Upper lobe of left lung (tissue), 6 donors: Measurements from ENCODE around the gene PPP3R1. TPM values are rescaled to one million over a fixed set of nuclear protein-coding genes. Genes with fewer than 3 reads are reported as not detected.

Experiments
- ATAC-seq, 2 donors: fragments of 200-7000 bp; cut with Tn5 transposase; one replicate each; pipeline ENCODE4 v1.9.1; 2022; ENCODE audit warnings: mild to moderate bottlenecking in 2 of 2, moderate library complexity in 2 of 2; ENCODE audit not compliant: low FRiP score in 2 of 2
- DNase-seq, 2 donors: peaks; one replicate each; pipeline ENCODE4 v3.0.0-alpha.2; 2019 to 2020
- H3K27ac ChIP-seq, 4 donors: fragments of 200-600 bp; sonication (generic); one replicate each; pipeline ENCODE4 v1.5.1; 2016 to 2019
- H3K27me3 ChIP-seq, 4 donors: fragments of 200-600 bp; sonication (generic); one replicate each; pipeline ENCODE4 v1.5.1; 2017 to 2019
- H3K36me3 ChIP-seq, 4 donors: fragments of 200-600 bp; sonication (generic); one replicate each; pipeline ENCODE4 v1.5.1; 2016 to 2019
- H3K4me1 ChIP-seq, 4 donors: fragments of 200-600 bp; sonication (generic); one replicate each; pipeline ENCODE4 v1.5.1; 2018 to 2019
- H3K4me3 ChIP-seq, 4 donors: fragments of 200-600 bp; sonication (generic); one replicate each; pipeline ENCODE4 v1.5.1; 2017 to 2019; ENCODE audit warnings: mild to moderate bottlenecking in 2 of 4, moderate library complexity in 1 of 4
- H3K9me3 ChIP-seq, 4 donors: fragments of 200-600 bp; sonication (generic); one replicate each; pipeline ENCODE4 v1.5.1; 2018 to 2019
- EP300 ChIP-seq, 4 donors: sonication (generic); formaldehyde crosslinking; IDR thresholded peaks; one replicate each; pipeline ENCODE4 v1.5.1; 2017; ENCODE audit warnings: antibody characterized with exemption in 4 of 4, control low read depth in 2 of 4
- POLR2A ChIP-seq, 4 donors: fragments of 450-650 bp; IDR thresholded peaks; one replicate each; pipeline ENCODE4 v1.5.1; 2016 to 2017; ENCODE audit warnings: antibody characterized with exemption in 4 of 4, mild to moderate bottlenecking in 2 of 4
- POLR2AphosphoS5 ChIP-seq, 2 donors: sonication (generic); formaldehyde crosslinking; IDR thresholded peaks; one replicate each; pipeline ENCODE4 v1.5.1; 2017; ENCODE audit warnings: antibody characterized with exemption in 2 of 2
- WGBS, 2 donors: methylation state at CpG; one replicate each; pipeline ENCODE4 v1.1.5; 2017 to 2018; 5-methylcytosine and 5-hydroxymethylcytosine counted together
- total RNA-seq, 6 donors: library from RNA; depleted of rRNA in 4 of 6; stranded (reverse); fragments of >200 nt in 4 of 6; gene quantifications; one replicate each; pipeline versions ENCODE4 v1.1.0 to v1.2.1, GENCODE V29; 2016 to 2021
- TF ChIP-seq, protein P1 (sequence below), 6 experiments: fragments of 450-650 bp in 4 of 6; fragments of 200-600 bp in 2 of 6; sonication (generic) in 2 of 6; IDR thresholded peaks; one replicate each; pipeline ENCODE4 v1.5.1; 2016 to 2019; ENCODE audit warnings: antibody characterized with exemption in 6 of 6
- donor health status: DM: no; HTN: no; CAD: no; lungs with moderate emphysema.
- donor health status: DM: no; HTN: yes; CAD: no; lungs with severe emphysema.

Gene PPP3R1
- total RNA-seq, 6 donors from 2014 or later = 14.7 to 56.6 (median 45.4) TPM

DNA sequence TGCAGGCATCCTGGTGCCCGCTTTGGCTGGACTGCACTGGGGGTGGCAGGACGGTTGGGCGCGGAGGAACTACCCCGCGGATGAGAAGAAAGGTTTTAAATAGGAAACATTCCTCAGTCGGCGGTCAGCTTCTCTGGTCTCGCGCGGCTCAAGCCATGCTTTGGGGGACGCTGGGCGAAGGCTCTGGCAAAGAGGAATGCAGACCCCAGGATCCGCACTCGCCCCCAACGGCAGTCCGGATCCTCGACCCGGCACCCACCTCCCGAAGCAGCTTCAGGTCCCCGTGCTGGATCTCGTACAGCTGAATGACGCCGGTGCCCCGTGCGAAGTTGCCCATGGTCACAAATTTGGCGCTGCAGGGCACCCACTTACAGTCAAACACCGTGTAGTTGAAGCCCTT lies 95.3 kb downstream of the PPP3R1 start:
- DNase-seq (peak in 1 of 2 donors; percentile 80), ATAC-seq (peak; percentile 60 to 65)
- no peaks in the 10 kb centered on the region for H3K27me3 ChIP-seq
- H3K4me1 ChIP-seq = peaks cover 22 to 45% (median 28%) of the 10 kb centered on the region in 4 donors
- H3K4me3 ChIP-seq = peak overlapping the region; percentile 73 to 97 (median 90)
- peaks cover 3 to 20% (median 5%) of the 10 kb centered on the region in 4 donors for H3K36me3 ChIP-seq
- WGBS, 2 donors = 0 to 2% methylated on average over 19 to 23 of the region's 28 CpGs
- H3K27ac ChIP-seq = peak overlapping the region; percentile 89 to 96 (median 92)
- H3K9me3 ChIP-seq = no peaks in the 10 kb centered on the region
- TF ChIP-seq, protein P1, sequence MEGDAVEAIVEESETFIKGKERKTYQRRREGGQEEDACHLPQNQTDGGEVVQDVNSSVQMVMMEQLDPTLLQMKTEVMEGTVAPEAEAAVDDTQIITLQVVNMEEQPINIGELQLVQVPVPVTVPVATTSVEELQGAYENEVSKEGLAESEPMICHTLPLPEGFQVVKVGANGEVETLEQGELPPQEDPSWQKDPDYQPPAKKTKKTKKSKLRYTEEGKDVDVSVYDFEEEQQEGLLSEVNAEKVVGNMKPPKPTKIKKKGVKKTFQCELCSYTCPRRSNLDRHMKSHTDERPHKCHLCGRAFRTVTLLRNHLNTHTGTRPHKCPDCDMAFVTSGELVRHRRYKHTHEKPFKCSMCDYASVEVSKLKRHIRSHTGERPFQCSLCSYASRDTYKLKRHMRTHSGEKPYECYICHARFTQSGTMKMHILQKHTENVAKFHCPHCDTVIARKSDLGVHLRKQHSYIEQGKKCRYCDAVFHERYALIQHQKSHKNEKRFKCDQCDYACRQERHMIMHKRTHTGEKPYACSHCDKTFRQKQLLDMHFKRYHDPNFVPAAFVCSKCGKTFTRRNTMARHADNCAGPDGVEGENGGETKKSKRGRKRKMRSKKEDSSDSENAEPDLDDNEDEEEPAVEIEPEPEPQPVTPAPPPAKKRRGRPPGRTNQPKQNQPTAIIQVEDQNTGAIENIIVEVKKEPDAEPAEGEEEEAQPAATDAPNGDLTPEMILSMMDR (IDR thresholded peaks at IDR 0.05) = no peak
- TF ChIP-seq POLR2AphosphoS5 (IDR thresholded peaks at IDR 0.05) = no peak
- TF ChIP-seq EP300 (IDR thresholded peaks at IDR 0.05) = no peak
- TF ChIP-seq POLR2A (IDR thresholded peaks at IDR 0.05) = no peak

DNA sequence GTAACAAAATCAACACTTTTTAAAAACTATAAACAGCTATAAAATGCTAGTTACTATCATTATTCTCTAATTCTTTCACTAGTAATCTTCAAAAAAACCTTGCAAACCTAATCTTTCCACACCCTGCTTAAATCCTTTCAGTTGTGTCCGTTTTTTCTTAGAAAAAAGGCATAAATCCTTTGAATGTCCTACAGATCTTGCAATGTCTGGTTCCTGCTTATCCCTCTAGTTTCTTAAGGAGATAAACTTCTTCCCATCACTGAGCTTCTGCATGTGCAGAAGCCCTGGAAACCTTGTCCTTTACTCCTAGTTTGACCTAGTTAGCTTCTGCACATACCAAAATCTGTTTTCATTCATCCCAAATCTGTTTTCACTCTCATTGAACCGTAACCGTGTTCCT lies 95.9 kb downstream of the PPP3R1 start:
- 11 to 12% methylated on average over 3 of the region's 3 CpGs for WGBS, 2 donors
- H3K9me3 ChIP-seq = no peaks in the 10 kb centered on the region
- peaks cover 22 to 45% (median 29%) of the 10 kb centered on the region in 4 donors for H3K4me1 ChIP-seq
- TF ChIP-seq EP300 (IDR thresholded peaks at IDR 0.05) (no peak), POLR2AphosphoS5 (IDR thresholded peaks at IDR 0.05) (no peak), POLR2A (IDR thresholded peaks at IDR 0.05) (no peak)
- TF ChIP-seq, protein P1 (IDR thresholded peaks at IDR 0.05) = no peak
- ATAC-seq (no peak), DNase-seq (no peak)
- peaks cover 0 to 14% (median 5%) of the 10 kb centered on the region in 4 donors for H3K36me3 ChIP-seq
- peak overlapping the region; percentile 89 to 96 (median 92) for H3K27ac ChIP-seq
- H3K4me3 ChIP-seq = peak overlapping the region; percentile 73 to 97 (median 90)
- no peaks in the 10 kb centered on the region for H3K27me3 ChIP-seq

DNA sequence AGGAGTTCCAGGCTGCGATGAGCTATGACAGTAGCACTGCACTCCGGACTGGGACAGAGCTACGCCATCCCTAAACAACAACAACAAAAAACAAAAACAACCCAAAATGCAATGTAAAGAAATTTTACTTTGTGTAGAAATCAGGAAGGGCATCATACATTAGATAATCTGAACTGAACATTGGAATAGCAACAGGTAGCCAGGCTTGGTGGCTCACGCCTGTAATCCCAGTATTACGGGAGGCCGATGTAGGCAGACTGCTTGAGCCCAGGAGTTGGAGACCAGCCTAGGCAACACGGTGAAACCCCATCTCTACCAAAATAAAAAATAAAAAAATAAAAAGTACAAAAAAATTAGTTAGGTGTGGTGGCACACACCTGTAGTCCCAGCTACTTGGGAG lies 96.7 kb downstream of the PPP3R1 start:
- H3K27me3 ChIP-seq = no peaks in the 10 kb centered on the region
- H3K4me3 ChIP-seq = no peak overlapping the region
- H3K36me3 ChIP-seq = peaks cover 0 to 6% (median under 1%) of the 10 kb centered on the region in 4 donors
- no peaks in the 10 kb centered on the region for H3K9me3 ChIP-seq
- TF ChIP-seq EP300 (IDR thresholded peaks at IDR 0.05) = no peak
- TF ChIP-seq, protein P1 (IDR thresholded peaks at IDR 0.05) = no peak
- TF ChIP-seq POLR2AphosphoS5 (IDR thresholded peaks at IDR 0.05) = no peak
- no peak for TF ChIP-seq POLR2A (IDR thresholded peaks at IDR 0.05)
- peaks cover 22 to 45% (median 31%) of the 10 kb centered on the region in 4 donors for H3K4me1 ChIP-seq
- 94 to 97% methylated on average over 7 of the region's 7 CpGs for WGBS, 2 donors
- no peak overlapping the region for H3K27ac ChIP-seq
- DNase-seq (no peak), ATAC-seq (no peak)

DNA sequence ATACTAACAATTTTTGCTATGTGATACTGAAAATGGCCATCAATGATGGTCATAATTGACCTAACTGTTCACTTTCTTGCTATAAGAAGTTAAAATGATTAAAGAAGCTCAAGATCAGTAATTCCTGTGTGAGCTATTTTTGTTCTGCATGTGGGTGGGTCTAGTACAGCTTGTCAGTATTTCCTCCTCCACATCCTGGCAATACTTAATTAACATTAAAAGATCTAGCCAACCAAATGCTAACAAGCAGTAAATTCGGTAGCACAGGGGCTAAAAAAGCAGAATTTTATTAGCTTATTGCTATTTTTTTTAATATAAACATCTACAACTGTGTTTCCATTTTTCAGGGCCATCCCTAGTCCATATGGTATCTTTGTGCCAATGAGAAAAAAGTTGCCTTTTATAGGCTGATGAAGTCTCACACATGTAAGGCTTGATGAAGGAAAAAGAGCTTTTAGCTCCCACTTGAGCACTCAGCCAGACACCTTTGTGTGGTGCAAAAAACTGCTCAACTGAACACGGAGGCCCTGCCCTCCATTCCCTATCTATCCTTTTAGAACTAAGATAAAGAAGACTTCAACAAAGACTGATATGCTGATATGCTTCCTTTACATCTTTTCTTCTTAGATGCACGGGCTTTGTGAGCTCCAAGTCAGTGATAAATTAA lies 99.5 kb downstream of the PPP3R1 start:
- TF ChIP-seq EP300 (IDR thresholded peaks at IDR 0.05) = no peak
- TF ChIP-seq, protein P1 (IDR thresholded peaks at IDR 0.05) = no peak
- H3K4me1 ChIP-seq = peaks cover 6 to 28% (median 17%) of the 10 kb centered on the region in 4 donors
- 46 to 47% methylated on average over 3 of the region's 3 CpGs for WGBS, 2 donors
- DNase-seq = no peak
- peak overlapping the region in 1 of 4 donors; percentile 55 for H3K27ac ChIP-seq
- no peak for ATAC-seq
- H3K36me3 ChIP-seq = no peaks in the 10 kb centered on the region
- H3K9me3 ChIP-seq = no peaks in the 10 kb centered on the region
- H3K4me3 ChIP-seq = no peak overlapping the region
- no peaks in the 10 kb centered on the region for H3K27me3 ChIP-seq

DNA sequence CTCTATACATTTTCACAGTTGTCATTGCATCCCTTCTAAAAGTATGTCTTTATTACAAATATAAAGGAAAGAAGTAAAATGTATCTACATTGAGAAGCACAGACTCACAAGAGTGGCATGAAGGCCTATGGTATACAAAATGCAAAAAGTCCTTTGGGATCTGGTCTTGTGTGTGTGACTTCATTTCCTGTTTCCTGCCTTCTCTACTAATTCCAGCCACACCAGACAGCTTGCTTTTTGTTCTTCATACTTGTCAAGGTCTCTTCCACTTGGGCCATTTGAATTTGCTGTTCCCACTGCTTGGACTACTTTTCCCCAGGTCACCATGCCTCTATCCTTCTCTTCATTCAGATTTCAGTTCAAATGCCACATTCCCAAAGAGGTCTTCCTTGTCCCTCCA lies 101.3 kb downstream of the PPP3R1 start:
- H3K27me3 ChIP-seq = no peaks in the 10 kb centered on the region
- no peak for DNase-seq
- peaks cover 0 to 20% (median 13%) of the 10 kb centered on the region in 4 donors for H3K4me1 ChIP-seq
- H3K36me3 ChIP-seq = no peaks in the 10 kb centered on the region
- no peaks in the 10 kb centered on the region for H3K9me3 ChIP-seq
- no peak overlapping the region for H3K27ac ChIP-seq
- H3K4me3 ChIP-seq = no peak overlapping the region
- ATAC-seq = no peak
- no peak for TF ChIP-seq EP300 (IDR thresholded peaks at IDR 0.05)
- TF ChIP-seq, protein P1 (IDR thresholded peaks at IDR 0.05) = no peak
- TF ChIP-seq POLR2AphosphoS5 (IDR thresholded peaks at IDR 0.05) = no peak
- no peak for TF ChIP-seq POLR2A (IDR thresholded peaks at IDR 0.05)
